RWPE1 (cell line): ENCODE measurements around the gene WSB1.
"Not testable (repeated sequence)": the region's sequence is repeated elsewhere in the genome, so short reads cannot be mapped to it uniquely, and the experiment has no call there.

ENCODE experiments used
- CTCF ChIA-PET: fragments of 350-600 bp; sonication (Branson Sonifier 250); formaldehyde crosslinking; extraction: SDS; loops from one replicate; lab custom pipeline; 2021; lab: Yijun Ruan, JAX
- POLR2A ChIA-PET: fragments of 400-600 bp; formaldehyde crosslinking; extraction: SDS; loops from one replicate; lab custom pipeline; 2020; ENCODE audit warnings: antibody characterized with exemption; ENCODE audit not compliant: low non-redundant PET; lab: Yijun Ruan, JAX
- DNase-seq: peaks from one replicate; pipeline ENCODE4 v3.0.0; 2012; ENCODE audit warnings: low spot score
- H3K27ac ChIP-seq: fragments of 450-650 bp; 2 replicates; pipeline ENCODE4 v1.5.1; 2017
- TF ChIP-seq, protein P1 (sequence below): fragments of 450-650 bp; conservative IDR thresholded peaks from 2 replicates; pipeline ENCODE4 v1.5.1; 2017; ENCODE audit warnings: low read depth, mild to moderate bottlenecking

The WSB1 gene

DNA sequence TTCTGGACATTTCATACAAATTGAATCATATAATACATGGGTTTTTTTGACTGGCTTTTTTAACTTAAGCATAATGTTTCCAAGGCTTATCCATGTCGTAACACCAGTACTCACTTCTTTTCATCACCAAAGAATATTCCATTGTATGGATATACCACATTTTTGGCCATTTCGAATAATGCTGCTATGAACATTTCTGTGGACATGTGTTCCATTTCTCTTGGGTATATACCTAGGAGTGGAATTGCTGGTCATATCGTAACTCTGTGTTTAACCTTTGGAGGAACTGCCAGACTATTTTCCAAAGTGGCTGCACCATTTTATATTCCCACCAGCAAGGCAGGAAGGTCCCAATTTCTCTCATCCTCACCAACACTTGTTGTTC lies 46.0 kb upstream of the WSB1 start:
- ChIA-PET POLR2A (no interaction called here), CTCF (no interaction called here)
- TF ChIP-seq, protein P1, sequence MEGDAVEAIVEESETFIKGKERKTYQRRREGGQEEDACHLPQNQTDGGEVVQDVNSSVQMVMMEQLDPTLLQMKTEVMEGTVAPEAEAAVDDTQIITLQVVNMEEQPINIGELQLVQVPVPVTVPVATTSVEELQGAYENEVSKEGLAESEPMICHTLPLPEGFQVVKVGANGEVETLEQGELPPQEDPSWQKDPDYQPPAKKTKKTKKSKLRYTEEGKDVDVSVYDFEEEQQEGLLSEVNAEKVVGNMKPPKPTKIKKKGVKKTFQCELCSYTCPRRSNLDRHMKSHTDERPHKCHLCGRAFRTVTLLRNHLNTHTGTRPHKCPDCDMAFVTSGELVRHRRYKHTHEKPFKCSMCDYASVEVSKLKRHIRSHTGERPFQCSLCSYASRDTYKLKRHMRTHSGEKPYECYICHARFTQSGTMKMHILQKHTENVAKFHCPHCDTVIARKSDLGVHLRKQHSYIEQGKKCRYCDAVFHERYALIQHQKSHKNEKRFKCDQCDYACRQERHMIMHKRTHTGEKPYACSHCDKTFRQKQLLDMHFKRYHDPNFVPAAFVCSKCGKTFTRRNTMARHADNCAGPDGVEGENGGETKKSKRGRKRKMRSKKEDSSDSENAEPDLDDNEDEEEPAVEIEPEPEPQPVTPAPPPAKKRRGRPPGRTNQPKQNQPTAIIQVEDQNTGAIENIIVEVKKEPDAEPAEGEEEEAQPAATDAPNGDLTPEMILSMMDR = no peak
- no peak overlapping the region for H3K27ac ChIP-seq
- no peak for DNase-seq

- POLR2A ChIA-PET, H3K27ac ChIP-seq, CTCF ChIA-PET, DNase-seq: not testable (repeated sequence)
These were observed 43.1 kb upstream of the WSB1 start for GRCh38 chr17:27250791-27251190.

- H3K27ac ChIP-seq = not testable (repeated sequence)
These were observed 39.1 kb upstream of the WSB1 start for GRCh38 chr17:27254802-27255201.

DNA sequence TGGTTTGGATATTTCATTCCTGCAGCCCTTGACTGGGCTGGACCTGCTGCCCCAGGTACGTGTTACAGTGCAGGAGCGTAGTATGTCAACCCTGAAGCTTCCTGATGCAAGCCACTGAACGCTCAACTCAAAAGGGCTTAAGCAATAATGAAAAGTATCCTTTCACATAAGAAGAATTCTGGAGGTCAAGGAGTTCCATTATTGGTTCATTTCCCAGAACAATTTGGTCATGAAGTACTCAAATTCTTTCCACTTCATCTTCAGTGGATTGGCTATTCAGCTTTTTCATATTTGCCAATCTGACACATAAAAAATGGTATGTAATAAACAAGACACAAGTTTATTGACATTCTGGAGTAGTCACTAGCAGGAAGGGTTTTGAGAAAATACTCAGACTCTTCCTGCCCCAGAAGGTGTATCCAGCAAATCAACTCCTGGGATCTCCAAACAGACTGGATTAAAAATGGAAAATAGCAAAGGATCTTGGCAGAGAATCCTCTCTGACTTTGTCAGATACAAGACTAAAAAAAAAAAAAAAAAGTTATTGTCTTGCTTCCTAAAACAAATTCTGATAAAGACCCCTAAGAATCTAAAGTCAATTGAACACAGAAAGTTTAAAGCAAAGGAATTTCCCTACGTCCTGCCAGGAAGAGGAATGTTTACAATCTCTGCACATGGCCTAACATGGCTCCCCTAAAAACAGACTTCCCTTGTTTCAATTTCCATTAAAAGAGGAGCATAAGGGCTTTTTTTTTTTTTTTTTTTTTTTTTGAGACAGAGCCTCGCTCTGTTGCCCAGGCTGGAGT lies 37.5 kb upstream of the WSB1 start:
- POLR2A ChIA-PET = no interaction called here
- no peak for DNase-seq
- H3K27ac ChIP-seq = no peak overlapping the region
- TF ChIP-seq, protein P1 = no peak
- CTCF ChIA-PET = interaction anchor here (0.6 to 1.1 kb wide), 3 partner anchors 11 to 355 kb away, joined by 3 to 4 read pairs (median 3); no protein-coding TSS in a partner anchor

More at GRCh38 chr17:27254802-27255201, 39.1 kb upstream of the WSB1 start:
- DNase-seq, CTCF ChIA-PET, POLR2A ChIA-PET: not testable (repeated sequence)

- TF ChIP-seq, protein P1 = no peak
- H3K27ac ChIP-seq = no peak overlapping the region
- DNase-seq = no peak
- CTCF ChIA-PET = no interaction called here
- POLR2A ChIA-PET = no interaction called here
These were observed 36.9 kb upstream of the WSB1 start for GRCh38 chr17:27257031-27257357.

- TF ChIP-seq, protein P1 = no peak
- ChIA-PET POLR2A (no interaction called here), CTCF (no interaction called here)
- no peak overlapping the region for H3K27ac ChIP-seq
- no peak for DNase-seq
These were observed 34.6 kb upstream of the WSB1 start for GRCh38 chr17:27259356-27259755.

- H3K27ac ChIP-seq = no peak overlapping the region
- TF ChIP-seq, protein P1 = no peak
- POLR2A ChIA-PET = no interaction called here
- no peak for DNase-seq
- CTCF ChIA-PET = interaction anchor here (1.0 kb wide), 1 partner anchor 336 kb away, joined by 3 read pairs; no protein-coding TSS in a partner anchor
These were observed 30.5 kb upstream of the WSB1 start for GRCh38 chr17:27263386-27263785.
